Tibial nerve (tissue), 4 donors: ENCODE measurements around the gene KMT2E. TPM values are rescaled to one million over a fixed set of nuclear protein-coding genes. Genes with fewer than 3 reads are reported as not detected.
A peak's percentile ranks its signal among the peaks of the same experiment; 100 is the strongest.

ENCODE experiments used
- DNase-seq, 2 donors: peaks; one replicate each; pipeline ENCODE4 v3.0.0-alpha.2; 2019; ENCODE audit warnings: low spot score in 2 of 2
- H3K27ac ChIP-seq, 4 donors: fragments of 200-600 bp; sonication (generic) in 3 of 4; one replicate each; pipeline ENCODE4 v1.5.1; 2017 to 2019; ENCODE audit warnings: mild to moderate bottlenecking in 1 of 4
- H3K27me3 ChIP-seq, 2 donors: fragments of 200-600 bp; sonication (generic) in 1 of 2; one replicate each; pipeline versions ENCODE4 v1.5.1 to v1.6.0; 2017 to 2019
- H3K36me3 ChIP-seq, 3 donors: fragments of 200-600 bp; sonication (generic); one replicate each; pipeline ENCODE4 v1.5.1; 2018 to 2019
- H3K4me1 ChIP-seq, 4 donors: fragments of 200-600 bp; sonication (generic) in 3 of 4; one replicate each; pipeline ENCODE4 v1.5.1; 2017 to 2019
- H3K4me3 ChIP-seq, 4 donors: fragments of 200-600 bp; sonication (generic) in 3 of 4; one replicate each; pipeline ENCODE4 v1.5.1; 2017 to 2019; ENCODE audit warnings: mild to moderate bottlenecking in 1 of 4, moderate library complexity in 1 of 4
- H3K9me3 ChIP-seq, 4 donors: fragments of 200-600 bp; sonication (generic) in 3 of 4; one replicate each; pipeline ENCODE4 v1.5.1; 2017 to 2019
- CTCF ChIP-seq, 5 experiments: fragments of 200-600 bp in 3 of 5; fragments of 450-650 bp in 2 of 5; sonication (generic) in 3 of 5; IDR thresholded peaks; one replicate each; pipeline ENCODE4 v1.5.1; 2016 to 2019; ENCODE audit warnings: antibody characterized with exemption in 5 of 5, mild to moderate bottlenecking in 3 of 5, moderate library complexity in 2 of 5
- EP300 ChIP-seq, 2 donors: sonication (generic); formaldehyde crosslinking; IDR thresholded peaks; one replicate each; pipeline ENCODE4 v1.6.1; 2017; ENCODE audit warnings: antibody characterized with exemption in 2 of 2, mild to moderate bottlenecking in 1 of 2
- POLR2A ChIP-seq, 2 donors: fragments of 450-650 bp; IDR thresholded peaks; one replicate each; pipeline ENCODE4 v1.6.1; 2017; ENCODE audit warnings: antibody characterized with exemption in 2 of 2, mild to moderate bottlenecking in 2 of 2, moderate library complexity in 2 of 2
- WGBS, 2 donors: methylation state at CpG; one replicate each; pipeline ENCODE4 v1.1.5; 2018; 5-methylcytosine and 5-hydroxymethylcytosine counted together
- total RNA-seq, 4 donors: library from RNA; depleted of rRNA; stranded (reverse); fragments of >200 nt; gene quantifications; one replicate each; pipeline ENCODE4 v1.1.0, GENCODE V29; 2016

KMT2E gene
- total RNA-seq = 100 to 1,000 TPM in 3 of 4 donors, 10 to 100 TPM in 1; 91.4 to 141 (median 132) TPM

- TF ChIP-seq POLR2A (IDR thresholded peaks at IDR 0.05) = peak; percentile 71 to 73
- TF ChIP-seq CTCF (IDR thresholded peaks at IDR 0.05) = peak in 2 of 5 experiments; percentile 13 to 29
- TF ChIP-seq EP300 (IDR thresholded peaks at IDR 0.05) = peak in 1 of 2 donors; percentile 33
- peak; percentile 81 to 87 for DNase-seq
- peak within 1 kb of the TSS; percentile 99 to 100 (median 100) for H3K27ac ChIP-seq
- peaks cover 0 to 42% (median 14%) of the 10 kb centered on the region in 4 donors for H3K4me1 ChIP-seq
- no peaks in the 10 kb centered on the region for H3K27me3 ChIP-seq
- H3K9me3 ChIP-seq = no peaks in the 10 kb centered on the region
- WGBS, 2 donors = 0 to 1% methylated on average over 36 to 38 of the region's 69 CpGs
- H3K4me3 ChIP-seq = peak within 1 kb of the TSS; percentile 80 to 98 (median 87)
- no peaks in the 10 kb centered on the region for H3K36me3 ChIP-seq
Measured at GRCh38 chr7:105013816-105014692, at the start of gene KMT2E. TSS of gene KMT2E (plus strand) at chr7:105014205. CDS start at chr7:105040953, 26,748 bp downstream.

- no peaks in the 10 kb centered on the region for H3K27me3 ChIP-seq
- H3K9me3 ChIP-seq = no peaks in the 10 kb centered on the region
- peaks cover 0 to 69% (median 25%) of the 10 kb centered on the region in 4 donors for H3K4me1 ChIP-seq
- no peak overlapping the region for H3K4me3 ChIP-seq
- H3K36me3 ChIP-seq = no peaks in the 10 kb centered on the region
- 66 to 68% methylated on average over 6 of the region's 6 CpGs for WGBS, 2 donors
- TF ChIP-seq CTCF (IDR thresholded peaks at IDR 0.05) = no peak
- no peak for DNase-seq
- H3K27ac ChIP-seq = peak overlapping the region in 2 of 4 donors; percentile 59 to 60
Measured at GRCh38 chr7:104964626-104965236, 49.3 kb upstream of the KMT2E start.

GRCh38 chr7:104966022-104966421, 48.0 kb upstream of the KMT2E start:
- no peak overlapping the region for H3K27ac ChIP-seq
- peaks cover 0 to 60% (median 19%) of the 10 kb centered on the region in 4 donors for H3K4me1 ChIP-seq

GRCh38 chr7:104967088-104967487, 46.9 kb upstream of the KMT2E start:
- no peaks in the 10 kb centered on the region for H3K27me3 ChIP-seq
- H3K4me3 ChIP-seq = no peak overlapping the region
- peaks cover 0 to 59% (median 24%) of the 10 kb centered on the region in 4 donors for H3K4me1 ChIP-seq
- no peaks in the 10 kb centered on the region for H3K9me3 ChIP-seq
- H3K27ac ChIP-seq = no peak overlapping the region
- 89 to 94% methylated on average over 2 of the region's 2 CpGs for WGBS, 2 donors
- DNase-seq = no peak
- TF ChIP-seq CTCF (IDR thresholded peaks at IDR 0.05) = no peak
- TF ChIP-seq EP300 (IDR thresholded peaks at IDR 0.05) = no peak
- no peak for TF ChIP-seq POLR2A (IDR thresholded peaks at IDR 0.05)
- H3K36me3 ChIP-seq = no peaks in the 10 kb centered on the region

More at GRCh38 chr7:104966022-104966421, 48.0 kb upstream of the KMT2E start:
- Histone ChIP-seq H3K27me3 (no peaks in the 10 kb centered on the region), H3K36me3 (no peaks in the 10 kb centered on the region), H3K4me3 (no peak overlapping the region), H3K9me3 (no peaks in the 10 kb centered on the region)
- 96 to 98% methylated on average over 2 of the region's 2 CpGs for WGBS, 2 donors
- no peak for TF ChIP-seq CTCF (IDR thresholded peaks at IDR 0.05)
- TF ChIP-seq POLR2A (IDR thresholded peaks at IDR 0.05) = no peak
- no peak for TF ChIP-seq EP300 (IDR thresholded peaks at IDR 0.05)
- no peak for DNase-seq

- peaks cover 0 to 59% (median 24%) of the 10 kb centered on the region in 4 donors for H3K4me1 ChIP-seq
- H3K4me3 ChIP-seq = no peak overlapping the region
- no peak for TF ChIP-seq POLR2A (IDR thresholded peaks at IDR 0.05)
- TF ChIP-seq EP300 (IDR thresholded peaks at IDR 0.05) = no peak
- TF ChIP-seq CTCF (IDR thresholded peaks at IDR 0.05) = no peak
- DNase-seq = no peak
- H3K9me3 ChIP-seq = no peaks in the 10 kb centered on the region
- 72 to 92% methylated on average over 4 of the region's 4 CpGs for WGBS, 2 donors
- no peak overlapping the region for H3K27ac ChIP-seq
- H3K36me3 ChIP-seq = no peaks in the 10 kb centered on the region
- H3K27me3 ChIP-seq = no peaks in the 10 kb centered on the region
Measured at GRCh38 chr7:104967595-104967994, 46.4 kb upstream of the KMT2E start.
